ENCODE results near the gene SFTPB.
A peak's percentile ranks its signal among the peaks of the same experiment; 100 is the strongest.
"Not testable (repeated sequence)": the region's sequence is repeated elsewhere in the genome, so short reads cannot be mapped to it uniquely, and the experiment has no call there.

SFTPB gene

GRCh38 chr2:85657399-85657798, 10.6 kb downstream of the SFTPB start:
- not testable (repeated sequence) for DNase-seq

GRCh38 chr2:85656468-85656867, 11.5 kb downstream of the SFTPB start:
- DNase-seq, result no peak

- no peak for DNase-seq
These were observed 12.0 kb downstream of the SFTPB start for GRCh38 chr2:85655961-85656417.

GRCh38 chr2:85653996-85654395, 14.0 kb downstream of the SFTPB start:
- DNase-seq, result peak in 7 of 56 donors; percentile 3 to 40 (median 14)

GRCh38 chr2:85652056-85652455, 15.9 kb downstream of the SFTPB start:
- DNase-seq, result no peak

- DNase-seq, result no peak
These were observed 16.9 kb downstream of the SFTPB start for GRCh38 chr2:85651097-85651496.

- no peak for DNase-seq
These were observed 17.5 kb downstream of the SFTPB start for GRCh38 chr2:85650456-85650855.

GRCh38 chr2:85649201-85650190, 18.5 kb downstream of the SFTPB start:
- no peak for DNase-seq

- no peak for DNase-seq
These were observed 19.4 kb downstream of the SFTPB start for GRCh38 chr2:85648619-85649018.

GRCh38 chr2:85647823-85648526, 20.0 kb downstream of the SFTPB start:
- DNase-seq, result peak in 1 of 56 donors; percentile 9

GRCh38 chr2:85646166-85646565, 21.8 kb downstream of the SFTPB start:
- DNase-seq, result no peak

- DNase-seq, result no peak
These were observed 23.1 kb downstream of the SFTPB start for GRCh38 chr2:85644909-85645308.

- DNase-seq, result no peak
These were observed 25.3 kb downstream of the SFTPB start for GRCh38 chr2:85642725-85643124.

GRCh38 chr2:85635636-85636035, 32.4 kb downstream of the SFTPB start:
- DNase-seq, result no peak

GRCh38 chr2:85635011-85635410, 33.0 kb downstream of the SFTPB start:
- no peak for DNase-seq

GRCh38 chr2:85631316-85631715, 36.7 kb downstream of the SFTPB start:
- no peak for DNase-seq

GRCh38 chr2:85628658-85629057, 39.3 kb downstream of the SFTPB start:
- DNase-seq, result no peak

GRCh38 chr2:85623991-85624390, 44.0 kb downstream of the SFTPB start:
- DNase-seq, result no peak

GRCh38 chr2:85621338-85621737, 46.7 kb downstream of the SFTPB start:
- no peak for DNase-seq

GRCh38 chr2:85619617-85620016, 48.4 kb downstream of the SFTPB start:
- no peak for DNase-seq

- DNase-seq, result not testable (repeated sequence)
These were observed 50.3 kb downstream of the SFTPB start for GRCh38 chr2:85617723-85618122.

GRCh38 chr2:85615413-85615728, 52.6 kb downstream of the SFTPB start:
- no peak for DNase-seq

- DNase-seq, result not testable (repeated sequence)
These were observed 53.2 kb downstream of the SFTPB start for GRCh38 chr2:85614757-85615156.

All from nucleus accumbens (tissue), 56 donors.